Measurements from ENCODE around the gene PLEKHA4.
"Not testable (repeated sequence)": the region's sequence is repeated elsewhere in the genome, so short reads cannot be mapped to it uniquely, and the experiment has no call there.

The PLEKHA4 gene

GRCh38 chr19:48868114-48868886 lies at the start of gene PLEKHA4:
Gene PLEKHA4 (minus strand): TSS chr19:48868617. CDS start chr19:48867620, 997 bp downstream.
- DNase-seq: no peak

- DNase-seq: no peak
Observed at GRCh38 chr19:48918071-48918470, 49.7 kb upstream of the PLEKHA4 start.

- DNase-seq: no peak
Observed at GRCh38 chr19:48915757-48916156, 47.3 kb upstream of the PLEKHA4 start.

GRCh38 chr19:48914181-48914580 lies 45.8 kb upstream of the PLEKHA4 start:
- no peak for DNase-seq

GRCh38 chr19:48913114-48913889 lies 44.9 kb upstream of the PLEKHA4 start:
- no peak for DNase-seq

GRCh38 chr19:48910803-48911202 lies 42.4 kb upstream of the PLEKHA4 start:
- no peak for DNase-seq

DNA sequence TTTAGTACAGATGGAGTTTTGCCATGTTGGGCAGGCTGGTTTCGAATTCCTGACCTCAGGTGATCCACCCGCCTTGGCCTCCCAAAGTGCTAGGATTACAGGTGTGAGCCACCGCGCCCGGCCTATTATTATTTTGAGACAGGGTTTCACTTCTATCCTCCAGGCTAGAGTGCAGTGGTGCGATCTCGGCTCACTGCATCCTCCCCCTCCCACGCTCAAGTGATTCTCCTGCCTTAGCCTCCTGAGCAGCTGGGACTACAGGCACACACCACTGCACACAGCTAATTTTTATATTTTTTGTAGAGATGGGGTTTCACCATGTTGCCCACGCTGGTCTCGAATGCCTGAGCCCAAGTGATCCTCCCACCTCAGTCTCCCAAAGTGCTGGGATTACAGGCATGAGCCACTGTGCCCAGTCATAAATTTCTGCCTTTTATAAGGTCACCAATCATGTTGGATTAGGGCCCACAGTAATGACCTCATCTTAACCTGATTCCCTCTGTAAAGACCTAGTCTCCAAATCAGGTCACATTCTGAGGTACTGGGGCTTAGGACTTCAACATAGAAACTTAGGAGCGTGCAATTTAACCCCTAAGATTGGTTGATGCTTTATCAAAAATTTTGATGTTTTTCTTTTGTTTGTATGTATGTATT lies 41.1 kb upstream of the PLEKHA4 start:
- not testable (repeated sequence) for DNase-seq

DNA sequence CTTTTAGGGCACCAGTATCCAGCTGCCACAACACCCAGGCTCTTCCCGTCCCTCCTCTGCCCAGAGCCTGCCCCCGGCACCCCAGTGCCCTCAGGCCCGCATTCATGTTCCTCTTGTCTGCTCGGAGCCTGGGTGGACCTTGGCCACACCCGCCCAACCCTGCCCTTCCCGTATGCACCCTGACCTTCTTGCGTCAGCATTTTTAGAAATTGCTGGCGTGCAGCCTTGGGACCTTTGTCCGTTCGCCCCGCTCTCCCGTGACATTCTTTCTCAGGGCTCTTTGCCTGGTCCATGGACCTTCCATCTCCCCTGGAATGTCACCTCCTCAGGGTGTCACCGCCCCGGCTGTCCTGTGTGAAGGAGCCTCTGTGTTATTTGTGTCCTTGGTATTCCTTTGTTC lies 39.3 kb upstream of the PLEKHA4 start:
- DNase-seq: no peak

- DNase-seq: no peak
Observed at GRCh38 chr19:48906324-48906723, 37.9 kb upstream of the PLEKHA4 start.

GRCh38 chr19:48905664-48906063 lies 37.2 kb upstream of the PLEKHA4 start:
- no peak for DNase-seq

GRCh38 chr19:48903788-48904187 lies 35.4 kb upstream of the PLEKHA4 start:
- not testable (repeated sequence) for DNase-seq

GRCh38 chr19:48902291-48902690 lies 33.9 kb upstream of the PLEKHA4 start:
- DNase-seq: not testable (repeated sequence)

DNA sequence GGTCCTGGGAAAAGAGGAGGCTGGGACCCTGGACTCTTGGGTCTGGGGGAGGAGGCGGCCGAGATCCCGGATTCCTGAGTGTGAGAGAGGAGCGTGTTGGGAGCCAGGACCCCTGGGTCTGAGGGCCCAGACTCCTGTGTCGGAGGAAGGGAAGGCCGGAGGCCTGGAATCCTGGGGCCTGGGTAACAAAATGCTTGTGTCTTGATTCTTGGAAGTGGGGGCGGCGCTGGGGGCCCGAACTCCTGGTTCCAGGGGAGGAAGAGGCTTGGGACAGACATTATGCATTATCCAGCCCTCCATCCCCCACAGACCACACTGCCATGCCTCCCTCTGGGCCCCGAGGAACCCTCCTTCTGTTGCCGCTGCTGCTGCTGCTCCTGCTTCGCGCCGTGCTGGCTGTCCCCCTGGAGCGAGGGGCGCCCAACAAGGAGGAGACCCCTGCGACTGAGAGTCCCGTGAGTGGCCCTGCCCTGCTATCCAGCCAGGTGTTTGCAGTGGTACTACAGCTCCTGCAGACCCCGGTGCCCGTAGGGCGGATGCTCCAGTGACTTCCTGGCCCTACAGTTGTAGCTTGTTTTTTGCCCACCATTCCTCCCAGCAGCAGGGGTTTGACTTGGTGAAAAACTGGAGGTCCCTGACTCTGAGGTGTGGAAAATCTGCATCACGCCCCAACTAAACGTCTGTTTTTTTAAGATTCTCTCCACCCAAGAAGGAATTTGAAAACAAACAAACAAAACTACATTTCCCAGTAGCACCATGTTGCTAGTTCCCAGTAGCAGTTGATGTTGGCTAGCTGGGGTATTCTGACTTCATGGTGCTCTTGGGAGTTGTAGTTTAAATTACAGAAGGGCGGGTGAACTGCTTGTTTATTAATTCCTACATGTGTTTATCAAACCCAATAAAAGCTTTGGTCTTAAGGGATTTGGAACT lies 32.3 kb upstream of the PLEKHA4 start:
- no peak for DNase-seq

DNA sequence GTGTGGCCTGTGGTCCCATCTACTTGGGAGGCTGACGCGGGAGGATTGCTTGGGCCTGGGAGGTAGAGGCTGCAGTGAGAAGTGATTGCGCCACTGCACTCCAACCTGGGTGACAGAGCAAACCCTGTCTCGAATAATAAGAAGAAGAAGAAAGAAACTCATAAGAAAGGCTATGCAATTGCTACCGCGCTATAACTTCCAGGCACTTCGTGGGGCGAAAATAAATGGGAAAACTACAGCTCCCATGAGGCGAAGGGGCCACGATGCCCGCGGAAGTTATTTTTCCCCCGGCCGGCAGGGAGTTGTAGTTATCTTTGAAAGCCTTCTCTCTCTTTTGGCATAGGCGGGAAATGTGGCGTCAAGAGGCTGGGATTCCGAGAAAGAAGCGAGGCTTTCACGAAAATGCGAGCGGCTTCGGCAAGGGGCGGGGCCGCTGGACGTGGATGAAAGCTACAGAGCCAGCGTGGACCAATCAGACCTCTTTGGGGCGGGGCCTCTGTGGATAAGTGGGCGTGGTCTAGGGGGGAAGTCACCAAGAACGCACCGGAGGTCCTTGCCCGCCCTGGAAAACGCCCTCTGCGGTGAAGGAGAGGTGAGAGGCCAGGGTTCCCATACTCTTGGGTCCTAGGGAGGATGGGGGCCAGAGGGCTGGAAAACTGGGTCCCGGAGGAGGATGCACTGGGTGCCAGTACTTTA lies 31.5 kb upstream of the PLEKHA4 start, which contains the start of gene NUCB1:
NUCB1 (plus strand) TSS at position 532 of the 696 bp plus-strand sequence. CDS start 485 bp downstream, outside the sequence.
- peak; percentile 99 to 100 for DNase-seq

GRCh38 chr19:48899386-48899749 lies 31.0 kb upstream of the PLEKHA4 start:
- not testable (repeated sequence) for DNase-seq

DNA sequence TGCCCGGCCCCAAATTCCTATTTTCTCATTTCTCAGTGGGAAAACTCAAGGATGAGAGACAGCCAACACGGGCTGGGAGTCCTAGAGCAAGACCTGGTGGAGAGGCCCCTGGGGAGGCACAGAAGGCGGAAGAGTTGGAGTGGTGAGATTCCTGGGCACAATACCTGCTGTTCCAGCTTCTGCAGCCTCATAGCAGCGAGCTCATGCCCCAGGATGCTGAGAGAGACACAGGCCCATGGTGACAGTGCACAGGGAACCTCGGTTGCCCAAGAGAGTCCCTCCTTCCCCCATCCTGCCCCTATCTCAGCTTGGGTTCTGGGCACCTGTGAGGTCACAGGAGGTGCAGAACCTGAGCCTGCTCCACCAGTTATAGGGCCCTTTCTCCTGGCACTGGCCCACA lies 28.8 kb upstream of the PLEKHA4 start:
- DNase-seq: no peak

- no peak for DNase-seq
Observed at GRCh38 chr19:48896191-48896720, 27.8 kb upstream of the PLEKHA4 start.

DNA sequence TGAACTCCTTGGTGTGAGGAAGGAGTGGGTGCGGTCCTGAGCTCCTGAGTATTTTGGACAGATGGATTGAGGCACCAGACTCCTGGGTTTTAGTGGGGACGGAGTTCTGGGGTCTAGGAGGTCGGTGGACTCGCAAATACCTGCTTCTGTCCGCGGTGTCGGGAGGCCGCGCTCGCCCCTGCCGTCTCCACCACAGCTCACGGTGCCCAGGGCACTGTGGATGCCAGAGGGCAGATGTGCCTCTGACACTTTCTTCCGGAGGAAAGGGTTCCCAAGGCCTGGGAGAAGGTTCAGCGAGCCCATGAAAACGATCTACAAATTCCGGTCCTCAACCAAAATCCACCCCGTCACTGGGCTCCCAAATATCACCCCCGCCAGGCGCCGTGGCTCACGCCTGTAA lies 26.8 kb upstream of the PLEKHA4 start:
- no peak for DNase-seq

DNA sequence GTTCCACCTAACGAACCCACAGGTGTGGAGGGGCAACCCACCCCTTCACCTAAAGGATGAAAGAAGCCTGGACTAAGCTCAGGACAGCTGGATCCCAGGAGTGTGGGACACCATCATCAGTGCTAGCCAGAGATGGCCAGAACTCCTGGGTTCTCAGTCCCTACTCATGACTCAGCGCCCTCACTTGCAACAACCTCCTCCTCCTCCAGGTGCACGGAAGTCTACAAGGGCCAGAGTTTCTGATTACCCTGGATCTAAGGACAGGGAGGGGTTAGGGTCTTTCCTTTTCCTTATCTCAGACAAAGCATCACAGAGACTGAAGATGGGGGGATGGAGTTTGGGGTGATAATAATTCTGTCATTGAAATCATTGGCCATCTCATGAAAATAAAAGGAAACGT lies 22.1 kb upstream of the PLEKHA4 start:
- no peak for DNase-seq

- not testable (repeated sequence) for DNase-seq
Observed at GRCh38 chr19:48889496-48889895, 21.1 kb upstream of the PLEKHA4 start.

DNA sequence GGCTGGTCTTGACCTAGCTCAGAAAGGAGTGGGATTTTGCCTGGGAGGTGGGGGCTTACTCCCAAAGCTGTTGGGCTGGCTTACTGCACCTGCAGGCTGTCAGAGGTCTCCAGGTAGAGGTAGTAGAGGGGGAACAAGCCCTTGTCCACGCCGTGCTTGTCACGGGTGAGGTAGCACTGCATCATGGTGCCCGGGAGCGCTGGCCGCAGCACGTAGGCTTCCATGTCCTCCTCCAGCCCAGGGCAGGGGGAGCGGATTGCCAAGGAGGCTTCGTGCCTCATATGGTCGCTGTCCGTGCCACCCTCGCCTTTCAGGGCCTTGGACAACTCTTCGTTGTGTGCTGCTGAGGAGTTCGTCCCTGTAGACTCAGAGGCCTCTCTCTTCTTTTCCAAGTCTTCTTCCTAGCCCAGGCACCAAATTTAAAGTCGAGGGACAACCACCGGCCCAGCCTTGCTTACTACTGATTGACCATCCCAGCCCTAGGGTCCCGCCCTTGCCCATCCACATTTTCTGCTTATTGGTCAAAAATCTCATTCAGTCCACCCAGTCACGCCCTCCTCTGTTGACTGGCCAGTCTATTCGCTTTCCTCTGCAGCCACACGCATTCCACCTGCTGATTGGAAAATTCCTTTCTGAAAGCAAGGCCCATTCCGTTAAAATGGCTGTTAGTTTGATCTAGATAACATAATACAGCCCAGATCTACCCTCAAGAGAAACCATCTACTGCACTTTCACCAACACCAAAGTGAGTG lies 19.6 kb upstream of the PLEKHA4 start:
- DNase-seq: no peak
